A549 (cell line): ENCODE results near the gene NAA60.

Source experiments
- BHLHE40 ChIP-seq: IDR thresholded peaks from 2 replicates; pipeline ENCODE4 v1.6.1; 2012; ENCODE audit warnings: low read depth, low read length, inconsistent platforms
- CEBPB ChIP-seq, 2 experiments: fragments of >200 bp in 1 of 2; sonication (Bioruptor Twin) in 1 of 2; formaldehyde crosslinking in 1 of 2; IDR thresholded peaks; 2 replicates each; pipeline ENCODE4 v1.6.1; 2012 to 2016
- CHD2 ChIP-seq: fragments of 150-350 bp; IDR thresholded peaks from 2 replicates; pipeline ENCODE4 v1.6.1; 2014; ENCODE audit warnings: low read length; ENCODE audit not compliant: partially characterized antibody
- CTCF ChIP-seq: fragments of >200 bp; sonication (Bioruptor Twin); formaldehyde crosslinking; IDR thresholded peaks from 3 replicates; pipeline ENCODE4 v1.5.1; 2016
- ESRRA ChIP-seq: fragments of 150-350 bp; IDR thresholded peaks from 2 replicates; pipeline ENCODE4 v1.6.1; 2014; ENCODE audit warnings: mild to moderate bottlenecking, low read length, borderline replicate concordance
- HDAC2 ChIP-seq: fragments of 200-600 bp; sonication (generic); IDR thresholded peaks from 2 replicates; pipeline ENCODE4 v1.6.1; 2016
- JUN ChIP-seq, 2 experiments: fragments of >200 bp; sonication (Bioruptor Twin); formaldehyde crosslinking; IDR thresholded peaks; 2 replicates in 1 of 2; 3 replicates in 1 of 2; pipeline ENCODE4 v1.6.1; 2016 to 2017
- JUNB ChIP-seq: fragments of >200 bp; sonication (Bioruptor Twin); formaldehyde crosslinking; IDR thresholded peaks from 2 replicates; pipeline ENCODE4 v1.6.1; 2016
- POLR2A ChIP-seq: IDR thresholded peaks from 2 replicates; pipeline ENCODE4 v1.6.1; 2012; ENCODE audit warnings: mild to moderate bottlenecking, low read length
- REST ChIP-seq: fragments of 200-600 bp; sonication (generic); IDR thresholded peaks from 2 replicates; pipeline ENCODE4 v1.6.1; 2016; ENCODE audit warnings: antibody characterized with exemption, mild to moderate bottlenecking, moderate library complexity
- SREBF2 ChIP-seq: fragments of 450-650 bp; IDR thresholded peaks from 2 replicates; pipeline ENCODE4 v1.6.1; 2014; ENCODE audit warnings: mild to moderate bottlenecking, moderate library complexity
- ZC3H11A ChIP-seq: fragments of 450-650 bp; IDR thresholded peaks from 2 replicates; pipeline ENCODE4 v1.6.1; 2014; ENCODE audit warnings: antibody characterized with exemption, mild to moderate bottlenecking
- ZFP36 ChIP-seq: fragments of 450-650 bp; IDR thresholded peaks from 2 replicates; pipeline ENCODE4 v1.6.1; 2014; ENCODE audit warnings: borderline replicate concordance; ENCODE audit not compliant: partially characterized antibody
- TF ChIP-seq, protein P1 (sequence below): IDR thresholded peaks from 2 replicates; pipeline ENCODE4 v1.6.1; 2012

- TF ChIP-seq CTCF (no peak), POLR2A (no peak), SREBF2 (no peak), ZFP36 (no peak), JUNB (no peak), REST (no peak), HDAC2 (no peak), CHD2 (no peak), CEBPB (IDR thresholded peaks at IDR 0.05) (no peak), BHLHE40 (no peak), JUN (IDR thresholded peaks at IDR 0.05) (no peak), ESRRA (no peak), ZC3H11A (no peak)
- TF ChIP-seq, protein P1, sequence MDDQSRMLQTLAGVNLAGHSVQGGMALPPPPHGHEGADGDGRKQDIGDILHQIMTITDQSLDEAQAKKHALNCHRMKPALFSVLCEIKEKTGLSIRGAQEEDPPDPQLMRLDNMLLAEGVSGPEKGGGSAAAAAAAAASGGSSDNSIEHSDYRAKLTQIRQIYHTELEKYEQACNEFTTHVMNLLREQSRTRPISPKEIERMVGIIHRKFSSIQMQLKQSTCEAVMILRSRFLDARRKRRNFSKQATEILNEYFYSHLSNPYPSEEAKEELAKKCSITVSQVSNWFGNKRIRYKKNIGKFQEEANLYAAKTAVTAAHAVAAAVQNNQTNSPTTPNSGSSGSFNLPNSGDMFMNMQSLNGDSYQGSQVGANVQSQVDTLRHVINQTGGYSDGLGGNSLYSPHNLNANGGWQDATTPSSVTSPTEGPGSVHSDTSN: no peak
These were observed 75.5 kb downstream of the NAA60 start for GRCh38 chr16:3518986-3519348.
